GM21723 (cell line): ENCODE measurements around the gene CADM1.

Experiments used
- ATAC-seq: cut with Tn5 transposase; IDR thresholded peaks from one replicate; pipeline ENCODE4 v1.9.1; 2021; ENCODE audit warnings: mild to moderate bottlenecking, moderate library complexity; ENCODE audit not compliant: unreplicated experiment

CADM1 gene

DNA sequence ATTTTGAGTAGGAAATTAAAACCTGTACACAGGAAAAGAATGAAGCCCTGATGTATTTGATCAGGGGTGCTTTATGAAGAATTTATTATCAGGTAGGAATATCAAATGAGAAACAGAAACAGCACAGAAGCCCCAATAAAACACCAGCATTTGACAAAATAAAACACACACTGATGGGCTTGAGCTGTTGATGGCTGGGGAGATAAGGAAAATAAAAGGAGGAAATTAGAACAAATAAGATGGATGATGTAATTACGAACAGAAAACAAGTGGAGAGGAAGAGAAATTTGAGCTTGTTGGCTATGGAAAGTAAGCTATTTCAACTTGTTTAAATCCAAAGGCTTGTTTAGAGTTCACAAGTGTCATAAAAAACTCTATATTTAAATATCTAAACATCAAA, 213.7 kb downstream of the CADM1 start:
- no peak for ATAC-seq

DNA sequence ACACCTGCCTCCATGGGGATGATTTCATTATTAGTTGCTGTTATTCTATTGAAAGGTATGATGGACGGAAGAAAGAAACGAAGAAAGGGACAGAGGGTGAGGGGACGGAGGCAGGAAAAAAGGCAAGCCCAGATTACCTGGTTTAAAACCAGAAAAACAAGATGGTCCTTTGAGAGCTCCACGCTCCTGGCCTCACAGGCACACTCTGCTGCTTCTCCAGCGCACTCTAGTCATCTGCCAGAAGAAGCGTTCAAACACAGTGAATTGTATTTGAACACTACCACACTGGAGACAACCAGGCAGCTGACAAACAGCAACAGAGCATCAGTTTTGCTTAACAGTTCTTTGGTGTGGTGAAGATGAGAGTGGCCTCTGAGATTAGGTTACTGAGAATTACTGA, 216.9 kb downstream of the CADM1 start:
- ATAC-seq: no peak

DNA sequence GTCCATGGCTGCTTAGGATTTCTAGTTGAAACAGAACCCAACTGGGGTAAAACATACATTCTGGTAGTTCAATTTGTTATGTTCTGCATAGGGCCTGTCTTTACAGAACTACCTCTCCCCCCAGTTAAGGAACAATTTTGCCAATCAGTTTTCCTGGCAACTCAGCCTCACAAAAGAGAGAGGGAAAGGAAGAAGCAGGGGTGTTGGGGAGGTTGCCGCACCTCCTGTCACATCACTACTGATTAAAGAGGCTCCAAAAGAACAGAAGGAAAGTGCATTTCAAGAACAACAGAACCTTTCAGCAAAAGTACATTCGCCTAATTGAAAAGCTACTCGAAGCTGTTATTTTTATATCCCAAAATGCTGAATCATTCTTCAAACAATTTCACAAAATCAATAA, 217.6 kb downstream of the CADM1 start:
- ATAC-seq: no peak

DNA sequence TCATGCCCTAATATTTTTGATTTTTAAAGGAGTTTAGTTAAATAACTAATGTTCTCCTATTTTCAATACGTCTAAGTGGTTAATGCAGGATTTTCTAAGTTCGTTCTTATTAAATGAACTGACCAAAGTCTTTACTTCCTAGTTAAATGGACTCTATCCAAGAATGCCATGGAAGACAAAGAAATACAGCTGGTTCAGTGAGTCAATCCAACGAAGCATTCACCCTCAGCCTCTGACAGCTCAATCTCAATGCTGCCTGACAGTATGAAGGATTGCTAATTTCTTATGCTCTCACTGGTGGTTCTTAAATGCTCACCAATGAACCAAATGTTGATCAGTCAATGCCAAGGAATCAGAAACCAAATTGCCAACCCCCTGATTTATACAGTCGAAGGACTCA, 219.4 kb downstream of the CADM1 start:
- ATAC-seq: no peak

DNA sequence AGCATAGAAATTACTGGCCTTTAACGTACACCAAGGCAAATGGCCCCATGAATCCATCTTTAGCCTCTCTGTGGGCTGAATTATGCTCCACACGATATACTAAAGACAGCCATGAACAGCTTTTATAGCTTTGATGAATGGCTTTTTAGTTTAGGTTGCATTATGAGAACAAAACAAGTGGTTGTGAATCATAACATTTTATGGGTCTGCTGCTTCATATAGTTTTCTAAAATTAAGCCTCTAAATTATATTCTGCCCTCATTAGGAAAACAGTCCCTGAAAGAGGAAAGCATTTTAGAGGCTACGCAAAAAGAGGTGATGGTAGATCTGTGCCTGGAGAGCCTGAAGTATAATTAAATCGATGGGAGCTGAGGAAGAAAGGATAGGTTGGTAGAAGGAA, 221.3 kb downstream of the CADM1 start:
- no peak for ATAC-seq

DNA sequence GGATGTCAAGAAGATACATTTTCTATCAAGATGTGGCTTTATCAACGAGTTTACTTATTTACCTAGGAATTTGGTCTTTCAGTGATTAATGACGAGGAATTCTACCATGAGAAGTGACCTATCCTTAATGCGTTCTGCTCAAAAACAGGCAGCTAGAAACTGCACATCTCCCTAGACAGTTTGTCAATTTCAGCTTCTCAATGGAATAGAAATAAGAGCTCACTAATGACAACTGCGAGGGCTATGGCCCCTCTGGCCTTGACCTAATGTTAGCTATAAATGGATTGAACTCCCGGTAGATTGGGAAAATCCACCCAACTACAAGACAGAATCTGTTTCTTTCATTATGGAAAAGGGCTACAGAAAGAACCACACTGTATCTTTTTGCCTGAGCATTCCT, 223.4 kb downstream of the CADM1 start:
- no peak for ATAC-seq

DNA sequence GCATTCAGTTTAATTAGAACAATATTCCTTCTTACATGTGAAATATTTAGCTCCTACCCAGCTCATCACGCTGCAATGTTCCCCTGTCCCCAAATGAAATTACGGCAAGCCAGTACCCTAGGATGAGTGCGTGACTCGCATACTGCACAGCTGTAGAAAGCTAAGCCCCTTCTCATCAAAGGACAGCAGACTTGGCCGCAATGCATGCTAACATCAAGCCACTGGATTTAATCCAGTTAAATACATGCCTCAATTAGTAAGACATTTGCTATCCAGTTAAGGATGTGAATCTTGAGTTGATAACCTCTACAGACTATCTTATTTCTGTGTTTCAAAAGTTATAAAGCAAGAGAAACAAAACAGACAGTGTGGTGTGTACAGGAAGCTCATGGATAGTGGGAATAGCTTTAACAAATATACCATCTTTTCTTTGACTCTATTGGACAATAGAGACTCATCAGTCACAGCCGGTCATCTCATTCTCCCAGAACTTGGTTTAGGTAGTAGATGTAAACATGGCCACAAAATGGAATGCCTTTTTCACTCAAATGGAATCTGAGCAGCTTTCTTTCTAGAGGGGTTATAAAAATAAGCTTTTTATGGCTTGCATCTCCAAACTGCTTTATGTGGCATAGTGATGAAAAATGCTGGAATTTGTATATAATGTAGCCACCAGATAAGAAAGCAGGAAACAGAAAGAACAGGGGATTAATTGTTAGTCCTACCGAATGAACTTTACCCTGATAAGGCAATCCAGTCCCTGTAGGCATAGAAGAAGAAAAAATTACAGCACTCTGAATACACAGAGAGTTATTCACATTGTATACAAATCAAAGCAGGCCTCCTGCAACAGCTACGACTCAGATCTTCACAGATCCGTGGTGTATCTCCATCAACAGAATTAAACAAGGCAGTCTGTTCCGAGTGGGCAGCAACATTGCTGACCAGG, 224.1 kb downstream of the CADM1 start:
- no peak for ATAC-seq

DNA sequence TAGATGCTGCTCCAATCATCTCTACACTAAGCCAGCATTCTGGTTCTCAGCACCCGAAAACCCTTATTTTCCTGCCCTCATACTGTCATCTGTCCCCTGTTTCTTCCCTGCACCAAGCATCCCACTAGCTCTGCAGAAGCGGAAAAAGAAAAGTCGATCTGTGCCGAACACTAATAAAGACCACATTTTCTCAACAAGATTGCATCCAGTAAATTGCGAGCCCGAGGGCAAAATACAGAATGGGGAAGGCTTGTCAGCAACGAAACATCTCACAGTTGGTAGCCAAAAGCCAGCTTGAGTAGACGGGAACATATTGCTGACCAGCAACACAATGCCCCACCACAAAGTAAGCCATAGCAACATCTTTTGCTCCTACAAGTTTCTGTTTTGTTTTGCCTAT, 227.4 kb downstream of the CADM1 start:
- no peak for ATAC-seq

DNA sequence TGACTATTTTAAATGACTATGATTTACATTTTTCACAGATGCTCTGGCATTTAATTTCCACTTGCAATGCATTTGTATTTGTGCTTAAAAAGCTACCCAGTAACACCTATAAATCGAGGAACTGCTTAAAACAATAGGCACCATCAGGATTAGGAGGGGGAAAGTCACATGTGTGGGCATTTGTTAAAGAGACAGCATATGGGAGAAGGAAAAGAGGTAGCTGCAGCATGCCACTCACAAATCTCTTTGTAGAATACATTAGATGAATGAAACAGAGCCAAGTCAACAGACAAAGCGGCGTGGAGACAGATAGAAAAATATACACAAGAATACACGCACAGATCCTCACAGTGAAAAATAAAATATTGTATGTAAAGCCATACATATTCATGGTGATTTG, 228.0 kb downstream of the CADM1 start:
- no peak for ATAC-seq

DNA sequence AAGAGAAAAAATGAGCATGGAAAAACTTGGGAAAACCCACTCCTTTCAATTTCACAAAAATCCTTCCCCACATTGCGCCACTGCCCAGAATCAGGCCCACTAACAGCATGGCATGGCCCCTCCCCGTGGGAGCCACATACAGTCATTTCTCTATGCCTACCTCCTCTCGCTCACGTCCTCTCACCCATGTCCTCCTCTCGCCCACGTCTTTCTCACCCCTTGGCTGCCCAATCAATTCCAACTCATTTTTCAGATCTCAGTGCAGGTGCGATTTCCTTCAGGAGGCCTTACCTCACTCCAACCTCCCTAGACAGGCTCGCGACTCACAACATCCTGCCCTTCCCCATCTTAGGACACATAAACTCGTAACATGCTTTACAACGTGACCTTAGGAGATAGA, 229.2 kb downstream of the CADM1 start:
- no peak for ATAC-seq

DNA sequence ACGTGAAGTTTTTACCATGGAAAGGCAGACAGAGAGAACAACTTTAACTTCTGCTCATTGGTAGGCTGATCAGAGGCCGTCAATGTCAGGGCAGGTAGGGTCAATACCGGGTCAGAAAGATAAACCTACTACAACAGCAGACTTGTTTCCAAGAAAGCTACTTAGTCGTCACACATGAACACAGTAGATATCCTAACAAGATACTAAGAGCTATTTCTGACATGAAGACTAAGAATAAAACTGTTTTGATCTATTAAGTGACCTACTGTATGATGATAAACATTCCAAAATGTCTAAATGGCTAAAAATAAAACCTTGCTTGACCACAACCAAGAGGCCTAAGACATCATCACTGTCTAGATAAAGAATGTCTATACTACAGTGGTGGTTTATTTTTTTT, 231.3 kb downstream of the CADM1 start:
- ATAC-seq: no peak

DNA sequence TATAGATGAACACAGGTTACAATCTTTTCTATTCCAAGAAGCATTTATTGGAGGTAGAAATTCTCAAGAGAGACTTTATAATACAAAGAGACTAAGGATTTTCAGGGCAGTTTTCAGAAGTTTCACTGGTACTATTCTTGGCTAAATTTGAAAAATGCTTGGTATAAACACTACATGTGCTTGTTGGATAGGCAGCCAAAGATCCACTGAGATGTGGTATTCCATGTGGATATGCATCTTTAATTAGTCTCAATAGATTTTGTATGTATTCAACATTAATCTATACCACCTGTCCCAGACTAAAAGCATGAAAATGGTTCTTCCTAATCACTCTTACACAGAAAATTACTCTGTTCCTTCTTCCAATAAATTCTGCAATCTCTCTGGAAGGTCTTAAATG, 232.6 kb downstream of the CADM1 start:
- ATAC-seq: no peak

DNA sequence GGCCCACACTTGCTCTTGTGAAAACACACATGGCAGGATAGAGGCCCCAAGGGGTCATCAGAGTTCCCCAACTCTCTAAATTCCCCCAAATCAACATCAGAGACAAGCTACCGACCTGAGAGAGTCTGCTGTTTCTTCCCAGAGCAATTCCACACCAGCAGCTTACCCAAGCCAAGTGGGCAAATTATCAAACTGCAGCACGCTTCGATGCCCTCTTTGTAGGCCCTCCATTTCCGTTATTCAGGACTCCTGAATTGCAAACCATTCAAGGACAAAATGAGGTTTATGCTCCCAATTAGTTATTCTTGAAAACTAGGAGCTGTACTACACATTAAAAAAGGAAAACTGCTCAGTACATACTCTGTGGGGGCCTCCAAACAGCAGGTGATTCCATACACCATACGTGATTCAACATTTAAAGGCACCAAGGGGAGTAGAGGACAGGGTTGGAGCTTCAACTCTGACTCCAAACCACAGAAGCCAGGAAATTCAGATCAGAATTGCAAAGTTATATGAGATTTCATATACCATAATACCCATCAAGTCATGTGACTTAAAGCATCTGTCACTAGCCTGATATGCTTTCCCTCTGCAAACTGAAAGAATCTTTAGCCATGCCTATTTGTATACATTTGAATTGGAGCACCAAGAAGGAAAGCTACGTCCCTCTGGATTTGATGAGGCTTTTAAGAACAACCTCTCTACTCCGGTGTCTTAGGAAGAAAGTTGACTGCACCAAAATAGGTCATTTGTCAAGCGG, 234.8 kb downstream of the CADM1 start:
- no peak for ATAC-seq

DNA sequence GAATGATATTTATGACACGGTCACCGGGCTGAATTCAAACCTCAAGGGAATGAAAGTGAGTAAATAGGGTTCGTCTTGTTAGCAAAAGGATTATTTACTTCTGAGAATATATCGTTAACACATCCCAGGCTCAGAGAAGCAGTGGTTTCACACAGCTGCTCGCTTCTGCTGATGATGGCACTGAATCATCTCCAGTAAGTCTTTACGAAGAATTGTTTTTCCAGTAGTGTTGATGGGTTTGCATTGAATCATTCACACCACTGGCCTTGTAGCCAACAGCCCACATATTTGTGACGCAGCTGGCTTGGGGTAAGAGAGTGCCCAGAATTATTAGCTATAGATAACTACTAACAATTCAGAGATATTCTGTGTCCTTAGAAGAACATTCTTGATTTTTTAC, 236.3 kb downstream of the CADM1 start:
- ATAC-seq: no peak

DNA sequence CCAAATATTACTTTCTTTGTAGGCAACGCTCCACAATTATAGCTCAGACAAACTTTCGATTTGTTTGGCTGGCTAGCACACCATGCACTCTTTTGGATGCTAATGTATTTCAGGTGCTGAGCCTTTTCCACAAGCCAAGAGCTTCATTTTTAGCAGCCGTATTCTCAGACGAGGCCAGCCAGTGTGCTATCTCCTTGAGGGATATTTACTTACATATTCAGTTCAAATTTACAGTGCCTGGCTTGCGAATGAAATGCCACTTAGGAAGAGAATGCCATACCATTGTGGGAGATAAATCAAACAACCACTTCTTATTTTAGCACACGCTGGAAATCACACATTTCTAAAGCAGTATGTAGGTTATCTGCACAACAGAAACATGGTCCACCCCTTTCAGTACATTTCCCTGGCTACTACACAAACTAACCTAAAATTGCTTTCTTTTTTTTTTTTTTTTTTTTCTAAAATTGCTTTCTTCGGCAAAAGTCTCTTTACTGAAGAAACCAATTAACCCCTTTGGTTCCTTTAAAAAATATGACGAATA, 236.9 kb downstream of the CADM1 start:
- no peak for ATAC-seq

DNA sequence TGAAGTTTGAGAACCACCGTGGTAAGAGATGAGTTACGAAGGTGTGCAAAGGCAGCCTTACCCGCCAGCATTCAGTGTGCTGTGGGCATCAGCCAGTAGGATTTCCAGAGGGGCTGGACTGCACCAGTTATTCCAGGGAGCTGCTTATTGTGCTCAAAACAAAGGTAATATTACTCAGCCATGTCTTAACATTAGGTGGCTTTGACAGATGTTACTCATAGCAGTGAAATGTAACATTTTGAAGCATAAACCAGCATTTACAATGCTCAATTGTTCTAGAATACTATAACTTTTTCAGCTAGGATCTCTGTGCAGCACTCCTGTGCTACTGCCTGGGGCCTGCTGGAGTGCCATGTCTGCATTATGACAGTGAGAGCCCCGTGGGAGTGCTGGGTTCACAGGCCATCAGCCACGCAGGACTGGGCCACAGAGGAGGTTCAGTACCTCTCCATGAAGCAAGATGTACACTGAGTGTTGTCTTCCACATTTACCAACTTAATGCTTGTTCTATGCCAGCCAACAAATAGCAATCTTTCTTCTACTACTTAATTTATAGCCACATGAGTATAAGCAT, 238.1 kb downstream of the CADM1 start:
- ATAC-seq: no peak

DNA sequence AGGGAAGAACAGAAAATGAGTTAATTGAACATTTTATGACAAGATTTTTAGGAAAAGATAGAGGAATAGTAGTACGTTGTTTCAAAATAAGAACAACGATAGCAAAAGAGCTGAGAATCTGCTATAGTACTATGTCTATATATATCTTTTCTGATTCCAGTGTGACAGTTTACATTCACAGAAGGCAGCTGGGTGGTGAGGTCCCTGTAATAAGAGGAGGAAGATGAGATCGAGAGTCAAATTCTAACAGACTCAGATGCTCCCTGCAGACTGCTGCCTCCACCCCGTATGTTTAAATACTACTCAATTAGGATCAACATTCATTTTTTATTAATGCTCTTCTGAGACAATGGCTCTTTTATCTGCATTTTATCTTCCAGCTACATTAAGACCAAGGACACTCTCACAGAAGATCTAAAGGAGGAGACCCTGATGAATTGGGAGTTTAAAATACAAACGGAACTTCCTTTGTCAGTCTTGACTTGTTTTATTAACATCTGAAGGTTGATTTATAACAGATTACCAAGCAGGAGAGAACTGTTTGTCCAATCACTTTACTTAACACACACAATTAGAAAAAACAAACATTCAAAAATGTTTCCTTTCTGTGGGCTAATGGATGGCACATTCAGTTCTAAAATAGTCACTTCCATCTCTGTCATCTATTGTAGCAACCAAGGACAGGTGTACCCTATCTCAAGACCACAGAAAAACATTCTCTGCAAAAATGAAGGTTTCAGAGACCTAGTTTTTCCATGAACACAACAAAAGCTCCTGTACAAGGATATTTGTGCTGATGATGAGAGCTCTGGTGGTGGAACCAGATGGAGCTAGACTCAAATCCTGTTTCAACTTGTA, 240.2 kb downstream of the CADM1 start:
- ATAC-seq: no peak

DNA sequence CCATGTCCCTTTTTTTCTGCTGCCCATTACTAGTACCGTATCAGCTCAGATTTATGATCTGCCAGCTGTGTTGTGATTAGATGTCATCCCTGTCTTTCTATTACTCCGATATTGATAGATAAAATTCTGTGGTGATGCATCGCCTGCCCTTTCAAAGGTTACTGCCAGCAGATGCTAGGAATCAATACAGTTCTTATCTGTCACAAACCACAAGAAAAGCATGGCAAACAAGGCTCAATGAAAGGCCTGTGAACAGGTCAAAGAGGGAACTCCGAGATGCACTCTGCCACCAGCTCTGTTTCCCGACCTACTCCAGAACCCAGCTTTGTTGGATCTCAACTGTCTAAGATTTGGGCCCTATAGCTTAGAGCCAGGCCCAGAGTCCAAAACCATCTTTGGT, 246.0 kb downstream of the CADM1 start:
- no peak for ATAC-seq

DNA sequence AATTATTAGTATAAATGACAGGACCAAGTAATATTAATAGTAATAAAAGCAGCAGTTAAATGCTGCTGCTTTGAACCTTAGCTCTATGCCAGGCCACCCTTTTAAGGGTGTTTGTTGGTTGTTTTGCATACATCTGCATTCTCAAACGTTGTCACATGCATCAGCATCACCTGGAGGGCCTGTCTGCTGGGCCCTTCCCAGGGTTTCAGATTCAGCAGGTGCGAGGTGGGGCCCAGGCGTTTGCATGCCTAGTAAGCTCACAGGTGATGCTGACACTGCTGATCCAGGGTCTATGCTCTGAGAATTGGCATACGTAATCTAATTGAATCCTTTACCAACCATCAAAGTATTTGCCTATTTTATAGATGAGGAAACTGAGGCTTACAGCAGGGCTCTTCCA, 246.5 kb downstream of the CADM1 start:
- no peak for ATAC-seq

DNA sequence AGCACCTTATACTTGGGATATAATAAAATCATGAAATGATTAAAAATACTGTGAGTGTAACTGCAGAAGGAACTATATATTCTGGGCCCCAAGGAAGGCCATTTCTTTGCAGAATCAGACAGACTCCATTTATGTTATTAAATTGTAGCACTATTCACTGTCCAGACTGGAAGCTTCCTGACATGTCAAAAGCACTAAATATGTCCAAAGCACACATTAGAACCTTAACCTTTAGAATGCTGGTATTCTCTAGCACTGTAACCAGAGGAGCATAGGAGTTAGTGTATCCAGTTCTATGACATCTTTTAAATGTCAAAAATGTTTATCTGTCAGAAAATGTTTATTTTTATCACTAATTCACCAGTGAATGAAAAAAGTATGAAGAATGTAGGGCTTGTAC, 246.9 kb downstream of the CADM1 start:
- no peak for ATAC-seq
